HG03565 (cell line): ENCODE results near the gene PPP6R2.
"Not testable (repeated sequence)": the region's sequence is repeated elsewhere in the genome, so short reads cannot be mapped to it uniquely, and the experiment has no call there.

Experiments
- ATAC-seq: cut with Tn5 transposase; IDR thresholded peaks from one replicate; pipeline ENCODE4 v1.9.1; 2021; ENCODE audit warnings: mild to moderate bottlenecking, moderate library complexity; ENCODE audit not compliant: unreplicated experiment

The PPP6R2 gene

GRCh38 chr22:50339945-50340879 is 2.9 kb upstream of the PPP6R2 start:
- ATAC-seq, result no peak

- no peak for ATAC-seq
Measured at GRCh38 chr22:50341977-50342650, 1.0 kb upstream of the PPP6R2 start.

- ATAC-seq, result no peak
Measured at GRCh38 chr22:50343541-50343935, 411 bp downstream of the PPP6R2 start.

GRCh38 chr22:50346470-50346869 is 3.3 kb downstream of the PPP6R2 start:
- no peak for ATAC-seq

GRCh38 chr22:50347157-50347556 is 4.0 kb downstream of the PPP6R2 start:
- ATAC-seq, result no peak

GRCh38 chr22:50348058-50348457 is 4.9 kb downstream of the PPP6R2 start:
- ATAC-seq, result no peak

GRCh38 chr22:50356186-50356585 is 13.1 kb downstream of the PPP6R2 start:
- no peak for ATAC-seq

- ATAC-seq, result no peak
Measured at GRCh38 chr22:50357222-50357621, 14.1 kb downstream of the PPP6R2 start.

- ATAC-seq, result no peak
Measured at GRCh38 chr22:50357756-50358155, 14.6 kb downstream of the PPP6R2 start.

GRCh38 chr22:50360578-50360977 is 17.5 kb downstream of the PPP6R2 start:
- ATAC-seq, result no peak

GRCh38 chr22:50361222-50361621 is 18.1 kb downstream of the PPP6R2 start:
- ATAC-seq, result no peak

- ATAC-seq, result no peak
Measured at GRCh38 chr22:50361688-50362087, 18.6 kb downstream of the PPP6R2 start.

GRCh38 chr22:50363166-50363802 is 20.2 kb downstream of the PPP6R2 start:
- no peak for ATAC-seq

GRCh38 chr22:50363803-50364194 is 20.7 kb downstream of the PPP6R2 start:
- not testable (repeated sequence) for ATAC-seq

GRCh38 chr22:50367778-50368500 is 24.8 kb downstream of the PPP6R2 start:
- no peak for ATAC-seq

GRCh38 chr22:50371101-50371648 is 28.0 kb downstream of the PPP6R2 start:
- ATAC-seq, result no peak

GRCh38 chr22:50376085-50376651 is 33.0 kb downstream of the PPP6R2 start:
- ATAC-seq, result no peak

GRCh38 chr22:50381021-50381555 is 38.0 kb downstream of the PPP6R2 start:
- ATAC-seq, result not testable (repeated sequence)

- ATAC-seq, result no peak
Measured at GRCh38 chr22:50396751-50397370, 53.7 kb downstream of the PPP6R2 start.
